C4-2B (cell line): Measurements from ENCODE around the gene INSR.

Experiments
- CTCF ChIP-seq: fragments of 450-650 bp; conservative IDR thresholded peaks from 2 replicates; pipeline ENCODE4 v1.5.1; 2017; ENCODE audit warnings: mild to moderate bottlenecking
- ZFX ChIP-seq: fragments of 450-650 bp; IDR thresholded peaks from 2 replicates; pipeline ENCODE4 v1.6.1; 2017

GRCh38 chr19:7106711-7107657 is 187.2 kb downstream of the INSR start:
- TF ChIP-seq CTCF (no peak), ZFX (no peak)
